IPS-18c (cell line): ENCODE results near the gene FZD7.

Experiments used
- H3K4me3 ChIP-seq: 2 replicates; pipeline ENCODE4 v1.7.0; 2013; ENCODE audit warnings: low read depth, mild to moderate bottlenecking, low read length, moderate library complexity; ENCODE audit not compliant: insufficient read depth
- H3K9me3 ChIP-seq: one replicate; pipeline ENCODE4 v1.6.1; 2013; ENCODE audit warnings: mild to moderate bottlenecking, low read length, moderate library complexity; ENCODE audit not compliant: control insufficient read depth, insufficient read depth

The FZD7 gene

GRCh38 chr2:202049092-202049728 is 15.6 kb downstream of the FZD7 start:
- no peak overlapping the region for H3K4me3 ChIP-seq
- H3K9me3 ChIP-seq = no peaks in the 10 kb centered on the region

- Histone ChIP-seq H3K4me3 (no peak overlapping the region), H3K9me3 (no peaks in the 10 kb centered on the region)
Measured at GRCh38 chr2:202049840-202050239, 16.2 kb downstream of the FZD7 start.

- H3K4me3 ChIP-seq = no peak overlapping the region
- no peaks in the 10 kb centered on the region for H3K9me3 ChIP-seq
Measured at GRCh38 chr2:202050652-202051051, 17.0 kb downstream of the FZD7 start.

- H3K4me3 ChIP-seq = no peak overlapping the region
- no peaks in the 10 kb centered on the region for H3K9me3 ChIP-seq
Measured at GRCh38 chr2:202051499-202052161, 18.0 kb downstream of the FZD7 start.

- H3K9me3 ChIP-seq = no peaks in the 10 kb centered on the region
- H3K4me3 ChIP-seq = no peak overlapping the region
Measured at GRCh38 chr2:202052235-202052634, 18.6 kb downstream of the FZD7 start.

- H3K4me3 ChIP-seq = no peak overlapping the region
- H3K9me3 ChIP-seq = no peaks in the 10 kb centered on the region
Measured at GRCh38 chr2:202054679-202055078, 21.0 kb downstream of the FZD7 start.

GRCh38 chr2:202056611-202057010 is 23.0 kb downstream of the FZD7 start:
- Histone ChIP-seq H3K4me3 (no peak overlapping the region), H3K9me3 (no peaks in the 10 kb centered on the region)

- Histone ChIP-seq H3K9me3 (no peaks in the 10 kb centered on the region), H3K4me3 (no peak overlapping the region)
Measured at GRCh38 chr2:202060218-202060617, 26.6 kb downstream of the FZD7 start.

- Histone ChIP-seq H3K4me3 (no peak overlapping the region), H3K9me3 (no peaks in the 10 kb centered on the region)
Measured at GRCh38 chr2:202061695-202062094, 28.0 kb downstream of the FZD7 start.

GRCh38 chr2:202064171-202064880 is 30.7 kb downstream of the FZD7 start:
- no peaks in the 10 kb centered on the region for H3K9me3 ChIP-seq
- H3K4me3 ChIP-seq = no peak overlapping the region

GRCh38 chr2:202064881-202065230 is 31.2 kb downstream of the FZD7 start:
- Histone ChIP-seq H3K9me3 (no peaks in the 10 kb centered on the region), H3K4me3 (no peak overlapping the region)

- H3K4me3 ChIP-seq = no peak overlapping the region
- no peaks in the 10 kb centered on the region for H3K9me3 ChIP-seq
Measured at GRCh38 chr2:202065876-202066275, 32.2 kb downstream of the FZD7 start.

- Histone ChIP-seq H3K9me3 (no peaks in the 10 kb centered on the region), H3K4me3 (no peak overlapping the region)
Measured at GRCh38 chr2:202066875-202067274, 33.2 kb downstream of the FZD7 start.

GRCh38 chr2:202067589-202067988 is 33.9 kb downstream of the FZD7 start:
- no peaks in the 10 kb centered on the region for H3K9me3 ChIP-seq
- H3K4me3 ChIP-seq = no peak overlapping the region

- Histone ChIP-seq H3K9me3 (no peaks in the 10 kb centered on the region), H3K4me3 (no peak overlapping the region)
Measured at GRCh38 chr2:202069170-202070067, 35.8 kb downstream of the FZD7 start.

- no peak overlapping the region for H3K4me3 ChIP-seq
- no peaks in the 10 kb centered on the region for H3K9me3 ChIP-seq
Measured at GRCh38 chr2:202071107-202071506, 37.5 kb downstream of the FZD7 start.

- no peak overlapping the region for H3K4me3 ChIP-seq
- no peaks in the 10 kb centered on the region for H3K9me3 ChIP-seq
Measured at GRCh38 chr2:202072226-202072625, 38.6 kb downstream of the FZD7 start.
